HepG2 (cell line): Measurements from ENCODE around the gene COPB2. TPM values are rescaled to one million over a fixed set of nuclear protein-coding genes. Genes with fewer than 3 reads are reported as not detected.

Experiments used
- ATF7 ChIP-seq, 2 experiments: fragments of 450-650 bp in 1 of 2; sonication (generic) in 1 of 2; formaldehyde crosslinking in 1 of 2; IDR thresholded peaks; 2 replicates each; pipeline versions ENCODE4 v1.4.0 to v1.6.1; 2016 to 2020; ENCODE audit warnings: antibody characterized with exemption in 1 of 2, mild to moderate bottlenecking in 1 of 2, missing genetic modification reagents in 1 of 2
- ELF4 ChIP-seq: sonication (generic); formaldehyde crosslinking; IDR thresholded peaks from 2 replicates; pipeline ENCODE4 v1.5.0; 2020; ENCODE audit warnings: missing genetic modification reagents, mild to moderate bottlenecking, moderate library complexity, borderline replicate concordance
- EP300 ChIP-seq, 3 experiments: sonication (generic) in 1 of 3; formaldehyde crosslinking in 1 of 3; IDR thresholded peaks; 2 replicates each; pipeline versions ENCODE4 v1.5.1 to v1.6.1; 2011 to 2020; ENCODE audit warnings: low read depth in 2 of 3, low read length in 2 of 3, borderline replicate concordance in 1 of 3, improper control_type of control experiment in 1 of 3, mild to moderate bottlenecking in 1 of 3, missing genetic modification reagents in 1 of 3, moderate library complexity in 1 of 3
- FOXK1 ChIP-seq: sonication (generic); formaldehyde crosslinking; IDR thresholded peaks from 2 replicates; pipeline ENCODE4 v1.4.0; 2020; ENCODE audit warnings: low read depth, missing genetic modification reagents, borderline replicate concordance
- GRHL1 ChIP-seq: sonication (generic); formaldehyde crosslinking; conservative IDR thresholded peaks from 2 replicates; pipeline ENCODE4 v1.8.0; 2022; ENCODE audit warnings: missing genetic modification reagents
- HMG20B ChIP-seq: conservative IDR thresholded peaks from 2 replicates; pipeline ENCODE4 v1.6.1; 2016; ENCODE audit warnings: missing genetic modification reagents, missing compliant biosample characterization
- HMGXB4 ChIP-seq, 2 experiments: sonication (generic) in 1 of 2; formaldehyde crosslinking in 1 of 2; IDR thresholded peaks; 2 replicates each; pipeline versions ENCODE4 v1.4.0 to v1.6.1; 2018 to 2020; ENCODE audit warnings: missing genetic modification reagents in 2 of 2, borderline replicate concordance in 1 of 2, low read depth in 1 of 2, mild to moderate bottlenecking in 1 of 2, missing biosample characterization in 1 of 2
- KLF15 ChIP-seq: sonication (generic); formaldehyde crosslinking; IDR thresholded peaks from 2 replicates; pipeline ENCODE4 v1.8.1; 2023; ENCODE audit warnings: borderline replicate concordance, mild to moderate bottlenecking, inconsistent platforms, missing genetic modification reagents, mixed read lengths
- MATR3 ChIP-seq: sonication (generic); formaldehyde crosslinking; IDR thresholded peaks from 2 replicates; pipeline ENCODE4 v1.4.0; 2020; ENCODE audit warnings: missing genetic modification reagents
- MXD1 ChIP-seq: sonication (generic); formaldehyde crosslinking; IDR thresholded peaks from 2 replicates; pipeline ENCODE4 v1.4.0; 2020; ENCODE audit warnings: mild to moderate bottlenecking, missing genetic modification reagents
- NFRKB ChIP-seq: fragments of 450-650 bp; IDR thresholded peaks from 2 replicates; pipeline ENCODE4 v1.6.1; 2017
- SOX5 ChIP-seq: IDR thresholded peaks from 2 replicates; pipeline ENCODE4 v1.6.1; 2016; ENCODE audit warnings: borderline replicate concordance
- TMF1 ChIP-seq: sonication (generic); formaldehyde crosslinking; IDR thresholded peaks from 2 replicates; pipeline ENCODE4 v1.8.1; 2022; ENCODE audit warnings: low read depth, missing genetic modification reagents
- YEATS2 ChIP-seq: sonication (generic); formaldehyde crosslinking; IDR thresholded peaks from 2 replicates; pipeline ENCODE4 v1.4.0; 2020; ENCODE audit warnings: missing genetic modification reagents, borderline replicate concordance
- ZBTB42 ChIP-seq: sonication (generic); formaldehyde crosslinking; IDR thresholded peaks from 2 replicates; pipeline ENCODE4 v1.5.0; 2020; ENCODE audit warnings: mild to moderate bottlenecking, missing genetic modification reagents
- ZFP37 ChIP-seq: sonication (generic); formaldehyde crosslinking; IDR thresholded peaks from 2 replicates; pipeline ENCODE4 v1.4.0; 2020; ENCODE audit warnings: missing genetic modification reagents, borderline replicate concordance
- ZFP41 ChIP-seq: sonication (generic); formaldehyde crosslinking; IDR thresholded peaks from 2 replicates; pipeline ENCODE4 v1.4.0; 2020; ENCODE audit warnings: mild to moderate bottlenecking, missing genetic modification reagents, borderline replicate concordance
- ZMAT3 ChIP-seq: sonication (generic); formaldehyde crosslinking; conservative IDR thresholded peaks from 2 replicates; pipeline ENCODE4 v1.7.0; 2021; ENCODE audit warnings: missing genetic modification reagents
- ZNF232 ChIP-seq: sonication (generic); formaldehyde crosslinking; IDR thresholded peaks from 2 replicates; pipeline ENCODE4 v1.4.0; 2020; ENCODE audit warnings: missing genetic modification reagents, borderline replicate concordance
- ZNF414 ChIP-seq: sonication (generic); formaldehyde crosslinking; IDR thresholded peaks from 2 replicates; pipeline ENCODE4 v1.5.0; 2020; ENCODE audit warnings: missing genetic modification reagents
- ZNF557 ChIP-seq: sonication (generic); formaldehyde crosslinking; IDR thresholded peaks from 2 replicates; pipeline ENCODE4 v1.4.0; 2020; ENCODE audit warnings: missing genetic modification reagents
- ZNF607 ChIP-seq: sonication (generic); formaldehyde crosslinking; IDR thresholded peaks from 2 replicates; pipeline ENCODE4 v1.5.1; 2020; ENCODE audit warnings: missing genetic modification reagents, mild to moderate bottlenecking, borderline replicate concordance
- ZNF746 ChIP-seq: sonication (generic); formaldehyde crosslinking; IDR thresholded peaks from 2 replicates; pipeline ENCODE4 v1.8.0; 2022; ENCODE audit warnings: mild to moderate bottlenecking, missing genetic modification reagents
- ZNF776 ChIP-seq: sonication (generic); formaldehyde crosslinking; IDR thresholded peaks from 2 replicates; pipeline ENCODE4 v1.4.0; 2020; ENCODE audit warnings: mild to moderate bottlenecking, missing genetic modification reagents
- ZNF781 ChIP-seq: sonication (generic); formaldehyde crosslinking; IDR thresholded peaks from 2 replicates; pipeline ENCODE4 v1.5.1; 2020; ENCODE audit warnings: borderline replicate concordance, mild to moderate bottlenecking, missing genetic modification reagents; ENCODE audit errors: not compliant biosample characterization
- polyA plus RNA-seq, 8 experiments: library from polyadenylated mRNA; depleted of rRNA in 3 of 8; stranded (reverse) in 7 of 8; unstranded in 1 of 8; fragments of >200 nt; fragmentation: Illumina TruSeq in 4 of 8; extraction: Trizol in 4 of 8; gene quantifications; 2 replicates each; pipeline versions ENCODE4 v1.2.1 to v1.2.3, GENCODE V29; 2011 to 2016; ENCODE audit warnings: low read depth in 4 of 8, missing spikeins in 1 of 8, mixed read lengths in 1 of 8; ENCODE audit not compliant: insufficient read depth in 1 of 8
- total RNA-seq, 5 experiments: library from RNA; depleted of rRNA; stranded (reverse); fragments of >200 nt; fragmentation: Illumina TruSeq; extraction: Trizol; gene quantifications; 2 replicates each; pipeline ENCODE4 v1.2.3, GENCODE V29; 2016; ENCODE audit warnings: low read depth in 1 of 5

COPB2 gene
- total and polyA plus RNA-seq, 2 of the 13 experiments (the other 11 are each of a cell fraction or from before 2014, with no cell fraction given) = 83.3 to 217 TPM

- TF ChIP-seq ZFP37 (CRISPR knock-in tag) (no peak), HMG20B (CRISPR knock-in tag) (no peak), ZNF232 (CRISPR knock-in tag) (no peak), YEATS2 (CRISPR knock-in tag) (no peak; the same call in 1 of the 2 replicates), MATR3 (CRISPR knock-in tag) (no peak), ZNF781 (CRISPR knock-in tag) (no peak), ZNF607 (no peak), ZNF414 (CRISPR knock-in tag) (no peak), ZFP41 (CRISPR knock-in tag) (no peak), SOX5 (CRISPR knock-in tag) (0 out of 2 replicates have a peak, but pooled peaks have one; percentile 24), ATF7 (IDR thresholded peaks at IDR 0.05) (no peak), ATF7 (CRISPR knock-in tag; IDR thresholded peaks at IDR 0.05) (no peak), FOXK1 (CRISPR knock-in tag) (peak; percentile 65; the same call in 1 of the 2 replicates), ZMAT3 (CRISPR knock-in tag) (no peak), HMGXB4 (CRISPR knock-in tag; IDR thresholded peaks at IDR 0.05; ENCODE audit: borderline replicate concordance in 1 of 2, low read depth in 1 of 2) (peak; percentile 79 to 91), ZBTB42 (CRISPR knock-in tag) (no peak), TMF1 (CRISPR knock-in tag) (no peak), ZNF746 (no peak), NFRKB (no peak), KLF15 (no peak), MXD1 (CRISPR knock-in tag) (no peak), ZNF557 (CRISPR knock-in tag) (no peak), ELF4 (no peak), ZNF776 (CRISPR knock-in tag) (no peak), GRHL1 (CRISPR knock-in tag) (no peak), EP300 (IDR thresholded peaks at IDR 0.05; ENCODE audit: low read depth in 2 of 2, low read length in 2 of 2) (no peak), EP300 (CRISPR knock-in tag; IDR thresholded peaks at IDR 0.05; ENCODE audit: borderline replicate concordance) (no peak)
Observed at GRCh38 chr3:139329364-139329850, 60.0 kb downstream of the COPB2 start (continued).
